Immature natural killer cell (primary cell): Measurements from ENCODE around the gene CD8B2. TPM values are rescaled to one million over a fixed set of nuclear protein-coding genes. Genes with fewer than 3 reads are reported as not detected.
"Not testable (repeated sequence)": the region's sequence is repeated elsewhere in the genome, so short reads cannot be mapped to it uniquely, and the experiment has no call there.

Experiments
- DNase-seq, 3 donors: peaks; one replicate each; pipeline ENCODE4 v3.0.0; 2022; ENCODE audit warnings: mixed read lengths in 1 of 3
- H3K27ac Mint-ChIP-seq, 6 donors: one replicate each; pipeline ENCODE4 v1.8.0; 2020; ENCODE audit warnings: mixed read lengths in 6 of 6, mild to moderate bottlenecking in 5 of 6, inconsistent platforms in 4 of 6, moderate library complexity in 3 of 6
- H3K27me3 Mint-ChIP-seq, 3 donors: one replicate each; pipeline ENCODE4 v1.8.0; 2020 to 2021; ENCODE audit warnings: low read depth in 3 of 3, mild to moderate bottlenecking in 3 of 3, mixed read lengths in 3 of 3, moderate library complexity in 3 of 3, inconsistent platforms in 1 of 3
- H3K36me3 Mint-ChIP-seq, 3 donors: one replicate each; pipeline ENCODE4 v1.8.0; 2020; ENCODE audit warnings: mixed read lengths in 3 of 3, inconsistent platforms in 2 of 3, mild to moderate bottlenecking in 2 of 3
- H3K4me1 Mint-ChIP-seq, 2 donors: one replicate each; pipeline ENCODE4 v1.8.0; 2020; ENCODE audit warnings: inconsistent platforms in 2 of 2, mild to moderate bottlenecking in 2 of 2, mixed read lengths in 2 of 2, moderate library complexity in 1 of 2
- H3K4me3 Mint-ChIP-seq, 5 donors: one replicate each; pipeline ENCODE4 v1.8.0; 2020; ENCODE audit warnings: mild to moderate bottlenecking in 5 of 5, mixed read lengths in 5 of 5, inconsistent platforms in 3 of 5, moderate library complexity in 3 of 5
- H3K9me3 Mint-ChIP-seq, 6 donors: one replicate each; pipeline ENCODE4 v1.8.0; 2020; ENCODE audit warnings: mild to moderate bottlenecking in 6 of 6, mixed read lengths in 6 of 6, inconsistent platforms in 4 of 6, moderate library complexity in 3 of 6
- polyA plus RNA-seq, 3 donors: library from polyadenylated mRNA; unstranded; fragments of 300-500 nt; fragmentation: Illumina TruSeq; gene quantifications; one replicate each; pipeline ENCODE4 v1.2.3, GENCODE V29; 2021

The CD8B2 gene
- under 1 TPM in 2 of 3 donors, not detected in 1; 0.43 to 0.52 TPM for polyA plus RNA-seq

DNA sequence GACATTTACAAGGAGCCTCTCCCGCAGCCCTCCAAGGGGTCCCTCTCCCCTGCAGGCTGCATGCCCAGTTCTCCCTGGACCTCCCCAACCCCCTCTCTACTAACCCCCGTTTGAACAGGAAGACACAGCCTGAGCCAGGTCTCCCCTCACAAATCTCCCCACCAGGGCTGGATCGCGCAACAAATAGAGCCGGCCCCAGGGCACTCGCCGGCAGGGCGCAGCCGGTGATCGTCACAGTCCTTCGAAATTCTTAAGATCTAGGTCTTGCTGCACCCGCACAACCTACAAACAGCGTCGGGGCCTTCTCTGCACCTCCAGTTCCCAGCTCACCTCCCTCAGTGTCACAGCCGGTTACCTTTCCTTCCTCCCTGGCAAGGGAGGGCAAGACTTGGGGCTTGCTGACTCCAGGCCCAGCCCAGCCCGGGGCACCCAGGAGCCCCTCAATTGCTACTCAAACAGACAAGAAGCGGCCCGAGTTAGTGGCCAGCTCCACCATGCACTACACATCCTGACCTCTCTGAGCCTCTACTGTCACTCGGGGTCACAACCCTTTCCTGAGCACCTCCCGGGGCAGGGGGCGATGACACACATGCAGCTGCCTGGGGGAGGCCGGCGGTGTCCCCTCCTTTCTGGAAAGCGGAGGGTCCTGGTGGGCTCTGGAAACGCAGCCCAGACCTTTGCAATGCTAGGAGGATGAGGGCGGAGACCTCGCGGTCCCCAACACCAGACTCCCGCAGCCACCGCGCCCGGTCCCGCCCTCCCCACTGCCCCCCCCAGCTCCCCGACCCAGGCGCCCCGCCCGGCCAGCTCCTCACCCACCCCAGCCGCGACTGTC lies at the start of gene CD8B2:
CD8B2 (plus strand) TSS at position 814 of the 835 bp plus-strand sequence. CDS start 63 bp downstream, outside the sequence.
- H3K36me3 Mint-ChIP-seq, H3K9me3 Mint-ChIP-seq, H3K4me1 Mint-ChIP-seq, DNase-seq, H3K27me3 Mint-ChIP-seq, H3K27ac Mint-ChIP-seq: not testable (repeated sequence)
- H3K4me3 Mint-ChIP-seq, result peak within 1 kb of the TSS in 1 of 5 donors; percentile 18

- H3K27ac Mint-ChIP-seq, DNase-seq, H3K27me3 Mint-ChIP-seq, H3K36me3 Mint-ChIP-seq, H3K4me3 Mint-ChIP-seq, H3K9me3 Mint-ChIP-seq, H3K4me1 Mint-ChIP-seq: not testable (repeated sequence)
These were observed 25.3 kb upstream of the CD8B2 start for GRCh38 chr2:106461882-106462281.

DNA sequence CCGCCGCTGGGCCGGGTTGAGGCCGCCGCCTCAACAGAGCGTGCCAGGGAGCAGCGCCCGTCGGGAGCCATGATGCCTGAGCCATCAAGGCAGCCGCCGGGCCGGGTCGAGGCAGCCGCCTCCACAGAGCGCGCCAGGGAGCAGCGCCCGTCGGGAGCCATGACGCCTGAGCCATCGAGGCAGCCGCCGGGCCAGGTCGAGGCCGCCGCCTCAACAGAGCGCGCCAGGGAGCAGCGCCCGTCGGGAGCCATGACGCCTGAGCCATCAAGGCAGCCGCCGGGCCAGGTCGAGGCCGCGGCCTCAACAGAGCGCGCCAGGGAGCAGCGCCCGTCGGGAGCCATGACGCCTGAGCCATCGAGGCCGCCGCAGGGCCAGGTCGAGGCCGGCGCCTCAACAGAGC lies 19.6 kb upstream of the CD8B2 start:
- DNase-seq, H3K36me3 Mint-ChIP-seq, H3K4me3 Mint-ChIP-seq, H3K9me3 Mint-ChIP-seq, H3K27ac Mint-ChIP-seq, H3K4me1 Mint-ChIP-seq, H3K27me3 Mint-ChIP-seq: not testable (repeated sequence)

- not testable (repeated sequence) for H3K4me3 Mint-ChIP-seq, H3K4me1 Mint-ChIP-seq, H3K9me3 Mint-ChIP-seq, H3K36me3 Mint-ChIP-seq, DNase-seq, H3K27ac Mint-ChIP-seq, H3K27me3 Mint-ChIP-seq
These were observed 19.1 kb upstream of the CD8B2 start, which contains the start of gene RGPD3 for GRCh38 chr2:106468107-106468506. Gene RGPD3, minus strand, starts transcription at chr2:106468413. Its CDS starts 125 bp downstream, at chr2:106468288.

GRCh38 chr2:106470658-106471057 lies 16.5 kb upstream of the CD8B2 start:
- H3K9me3 Mint-ChIP-seq, H3K27me3 Mint-ChIP-seq: not testable (repeated sequence)
- peak; percentile 6 to 40 (median 12) for DNase-seq

DNA sequence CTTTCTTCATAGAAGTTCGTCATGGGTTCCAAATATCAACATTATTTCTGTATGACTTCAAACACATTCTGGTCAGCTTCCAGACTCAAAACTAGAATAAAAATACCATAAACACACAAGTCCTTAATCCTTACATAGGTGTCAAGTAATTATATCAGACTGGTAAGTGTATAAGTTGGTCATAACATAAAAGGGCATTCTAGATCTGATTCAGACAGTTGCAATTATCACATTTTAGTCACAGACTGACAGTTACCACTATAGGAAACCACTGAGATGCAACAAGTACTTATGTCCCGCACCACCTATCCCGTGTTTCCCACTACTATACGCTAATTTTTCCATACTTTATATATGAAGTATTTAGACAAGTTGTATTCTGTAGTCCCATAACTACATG lies 9.5 kb upstream of the CD8B2 start:
- H3K4me3 Mint-ChIP-seq, H3K9me3 Mint-ChIP-seq, H3K4me1 Mint-ChIP-seq, H3K36me3 Mint-ChIP-seq, H3K27me3 Mint-ChIP-seq, DNase-seq, H3K27ac Mint-ChIP-seq: not testable (repeated sequence)

More at GRCh38 chr2:106470658-106471057, 16.5 kb upstream of the CD8B2 start:
- H3K27ac Mint-ChIP-seq, H3K4me3 Mint-ChIP-seq, H3K36me3 Mint-ChIP-seq, H3K4me1 Mint-ChIP-seq: not testable (repeated sequence)

GRCh38 chr2:106479563-106479962 lies 7.6 kb upstream of the CD8B2 start:
- DNase-seq, H3K36me3 Mint-ChIP-seq, H3K27ac Mint-ChIP-seq, H3K4me1 Mint-ChIP-seq, H3K4me3 Mint-ChIP-seq, H3K27me3 Mint-ChIP-seq, H3K9me3 Mint-ChIP-seq: not testable (repeated sequence)

- peak overlapping the region in 1 of 5 donors; percentile 18 for H3K4me3 Mint-ChIP-seq
- not testable (repeated sequence) for H3K27ac Mint-ChIP-seq, DNase-seq, H3K9me3 Mint-ChIP-seq, H3K36me3 Mint-ChIP-seq, H3K27me3 Mint-ChIP-seq, H3K4me1 Mint-ChIP-seq
These were observed 425 bp downstream of the CD8B2 start for GRCh38 chr2:106487386-106488191.

- not testable (repeated sequence) for H3K27ac Mint-ChIP-seq, H3K27me3 Mint-ChIP-seq, H3K4me1 Mint-ChIP-seq, H3K36me3 Mint-ChIP-seq, DNase-seq, H3K4me3 Mint-ChIP-seq, H3K9me3 Mint-ChIP-seq
These were observed 2.5 kb downstream of the CD8B2 start for GRCh38 chr2:106489701-106490100.

- H3K4me1 Mint-ChIP-seq, H3K4me3 Mint-ChIP-seq, H3K9me3 Mint-ChIP-seq, DNase-seq, H3K27ac Mint-ChIP-seq, H3K27me3 Mint-ChIP-seq, H3K36me3 Mint-ChIP-seq: not testable (repeated sequence)
These were observed 5.2 kb downstream of the CD8B2 start for GRCh38 chr2:106492399-106492798.

GRCh38 chr2:106492913-106493312 lies 5.7 kb downstream of the CD8B2 start:
- not testable (repeated sequence) for H3K27me3 Mint-ChIP-seq, H3K9me3 Mint-ChIP-seq, H3K36me3 Mint-ChIP-seq, H3K4me1 Mint-ChIP-seq, H3K27ac Mint-ChIP-seq, DNase-seq, H3K4me3 Mint-ChIP-seq

- H3K27me3 Mint-ChIP-seq, H3K9me3 Mint-ChIP-seq, H3K4me3 Mint-ChIP-seq, DNase-seq, H3K27ac Mint-ChIP-seq, H3K36me3 Mint-ChIP-seq, H3K4me1 Mint-ChIP-seq: not testable (repeated sequence)
These were observed 11.4 kb downstream of the CD8B2 start for GRCh38 chr2:106498549-106498948.

DNA sequence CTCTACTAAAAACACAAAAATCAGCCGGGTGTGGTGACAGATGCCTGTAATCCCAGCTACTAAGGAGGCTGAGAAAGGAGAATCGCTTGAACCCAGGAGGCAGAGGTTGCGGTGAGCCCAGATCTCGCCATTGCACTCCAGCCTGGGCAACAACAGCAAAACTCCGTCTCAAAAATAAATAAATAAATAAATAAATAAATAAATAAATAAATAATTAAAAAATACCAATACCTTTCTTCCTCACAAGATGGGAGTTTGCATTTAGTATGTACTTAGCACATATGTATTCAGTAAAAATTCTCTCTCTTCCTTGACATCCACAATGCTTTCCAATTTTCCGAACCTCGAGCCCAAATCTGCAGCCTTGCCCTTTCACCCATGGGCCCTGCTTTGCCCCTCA lies 13.2 kb downstream of the CD8B2 start:
- H3K4me1 Mint-ChIP-seq, H3K27ac Mint-ChIP-seq, H3K9me3 Mint-ChIP-seq, H3K36me3 Mint-ChIP-seq, H3K27me3 Mint-ChIP-seq, DNase-seq, H3K4me3 Mint-ChIP-seq: not testable (repeated sequence)

DNA sequence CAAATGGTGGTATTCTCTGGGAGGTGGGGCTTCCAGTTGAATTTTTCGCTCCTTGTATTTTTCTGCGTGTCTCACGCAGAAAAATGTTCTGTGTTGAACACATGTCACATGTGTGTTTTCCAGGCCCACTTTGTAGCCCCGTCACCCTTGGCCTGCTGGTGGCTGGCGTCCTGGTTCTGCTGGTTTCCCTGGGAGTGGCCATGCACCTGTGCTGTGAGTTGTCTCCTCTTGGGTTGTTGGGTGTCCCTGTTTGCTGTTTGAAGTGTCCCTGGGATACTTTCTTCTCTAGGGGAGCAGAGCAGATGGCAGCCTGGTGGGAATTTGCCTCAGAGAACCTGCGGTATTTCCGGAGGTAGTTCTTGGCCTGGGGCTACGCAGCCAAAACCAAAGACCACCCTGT lies 15.2 kb downstream of the CD8B2 start:
- H3K27me3 Mint-ChIP-seq, H3K9me3 Mint-ChIP-seq, DNase-seq, H3K36me3 Mint-ChIP-seq, H3K27ac Mint-ChIP-seq, H3K4me3 Mint-ChIP-seq, H3K4me1 Mint-ChIP-seq: not testable (repeated sequence)
